DOHH2 (cell line): ENCODE results near the gene NUDT13.

Experiments used
- EZH2phosphoT487 ChIP-seq: fragments of 200-600 bp; sonication (generic); IDR thresholded peaks from 2 replicates; pipeline ENCODE4 v1.6.1; 2017; ENCODE audit warnings: borderline replicate concordance, mild to moderate bottlenecking, antibody characterized with exemption, low read length, moderate library complexity, mixed read lengths
- TF ChIP-seq, protein P1 (sequence below): fragments of 200-600 bp; sonication (generic); IDR thresholded peaks from one replicate; pipeline ENCODE4 v1.5.1; 2014; ENCODE audit warnings: antibody characterized with exemption, mild to moderate bottlenecking, low read depth, low read length; ENCODE audit not compliant: poor library complexity, severe bottlenecking

DNA sequence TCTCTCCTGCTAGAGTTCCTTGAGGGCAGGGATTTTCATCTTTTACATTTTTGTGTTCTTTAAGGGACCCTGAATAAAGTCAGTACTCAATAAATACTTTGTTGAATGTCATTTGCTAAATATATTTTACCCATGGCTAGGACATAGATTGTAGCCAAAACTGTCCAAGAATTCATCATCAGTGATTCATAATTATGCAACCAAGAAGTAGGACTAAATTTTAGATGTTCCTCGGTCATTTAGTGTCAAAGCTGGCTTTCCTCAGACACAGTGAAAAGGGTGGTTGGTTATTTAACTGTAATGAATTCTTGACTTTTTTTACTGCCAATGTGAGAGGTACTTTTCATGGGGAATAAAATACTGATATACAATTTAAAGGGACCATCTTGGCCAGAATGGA, 3.3 kb downstream of the NUDT13 start:
- TF ChIP-seq, protein P1, sequence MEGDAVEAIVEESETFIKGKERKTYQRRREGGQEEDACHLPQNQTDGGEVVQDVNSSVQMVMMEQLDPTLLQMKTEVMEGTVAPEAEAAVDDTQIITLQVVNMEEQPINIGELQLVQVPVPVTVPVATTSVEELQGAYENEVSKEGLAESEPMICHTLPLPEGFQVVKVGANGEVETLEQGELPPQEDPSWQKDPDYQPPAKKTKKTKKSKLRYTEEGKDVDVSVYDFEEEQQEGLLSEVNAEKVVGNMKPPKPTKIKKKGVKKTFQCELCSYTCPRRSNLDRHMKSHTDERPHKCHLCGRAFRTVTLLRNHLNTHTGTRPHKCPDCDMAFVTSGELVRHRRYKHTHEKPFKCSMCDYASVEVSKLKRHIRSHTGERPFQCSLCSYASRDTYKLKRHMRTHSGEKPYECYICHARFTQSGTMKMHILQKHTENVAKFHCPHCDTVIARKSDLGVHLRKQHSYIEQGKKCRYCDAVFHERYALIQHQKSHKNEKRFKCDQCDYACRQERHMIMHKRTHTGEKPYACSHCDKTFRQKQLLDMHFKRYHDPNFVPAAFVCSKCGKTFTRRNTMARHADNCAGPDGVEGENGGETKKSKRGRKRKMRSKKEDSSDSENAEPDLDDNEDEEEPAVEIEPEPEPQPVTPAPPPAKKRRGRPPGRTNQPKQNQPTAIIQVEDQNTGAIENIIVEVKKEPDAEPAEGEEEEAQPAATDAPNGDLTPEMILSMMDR: no peak
- TF ChIP-seq EZH2phosphoT487: no peak
